ENCODE data around the gene MRC2. TPM values are rescaled to one million over a fixed set of nuclear protein-coding genes. Genes with fewer than 3 reads are reported as not detected.

The MRC2 gene
- total RNA-seq, 1 donor from 2014 or later, result 361 TPM

- H3K27ac Mint-ChIP-seq (ENCODE audit: unreplicated experiment), result no peak overlapping the region
- Histone ChIP-seq H3K4me3 (ENCODE audit: insufficient read depth, low read depth, low read length) (no peak overlapping the region), H3K27ac (ENCODE audit: low read depth, low read length) (no peak overlapping the region), H3K79me2 (ENCODE audit: insufficient read depth, low read length) (no peaks in the 10 kb centered on the region), H4K20me1 (ENCODE audit: insufficient read depth, low read length) (peaks cover 45% of the 10 kb centered on the region), H3K4me1 (ENCODE audit: insufficient read depth, low read length) (peaks cover 14% of the 10 kb centered on the region), H3K9me3 (ENCODE audit: insufficient read depth, low read depth, low read length) (no peaks in the 10 kb centered on the region), H3K27me3 (ENCODE audit: insufficient read depth, low read length) (no peaks in the 10 kb centered on the region), H3K36me3 (ENCODE audit: insufficient read depth, low read length) (peaks cover 16% of the 10 kb centered on the region), H3K9ac (ENCODE audit: low read length) (no peak overlapping the region), H2AFZ (ENCODE audit: low read depth, low read length) (no peak overlapping the region), H3K4me2 (ENCODE audit: low read length) (no peak overlapping the region)
- no peak overlapping the region for H3K4me3 Mint-ChIP-seq (ENCODE audit: unreplicated experiment)
- TF ChIP-seq, protein P1, sequence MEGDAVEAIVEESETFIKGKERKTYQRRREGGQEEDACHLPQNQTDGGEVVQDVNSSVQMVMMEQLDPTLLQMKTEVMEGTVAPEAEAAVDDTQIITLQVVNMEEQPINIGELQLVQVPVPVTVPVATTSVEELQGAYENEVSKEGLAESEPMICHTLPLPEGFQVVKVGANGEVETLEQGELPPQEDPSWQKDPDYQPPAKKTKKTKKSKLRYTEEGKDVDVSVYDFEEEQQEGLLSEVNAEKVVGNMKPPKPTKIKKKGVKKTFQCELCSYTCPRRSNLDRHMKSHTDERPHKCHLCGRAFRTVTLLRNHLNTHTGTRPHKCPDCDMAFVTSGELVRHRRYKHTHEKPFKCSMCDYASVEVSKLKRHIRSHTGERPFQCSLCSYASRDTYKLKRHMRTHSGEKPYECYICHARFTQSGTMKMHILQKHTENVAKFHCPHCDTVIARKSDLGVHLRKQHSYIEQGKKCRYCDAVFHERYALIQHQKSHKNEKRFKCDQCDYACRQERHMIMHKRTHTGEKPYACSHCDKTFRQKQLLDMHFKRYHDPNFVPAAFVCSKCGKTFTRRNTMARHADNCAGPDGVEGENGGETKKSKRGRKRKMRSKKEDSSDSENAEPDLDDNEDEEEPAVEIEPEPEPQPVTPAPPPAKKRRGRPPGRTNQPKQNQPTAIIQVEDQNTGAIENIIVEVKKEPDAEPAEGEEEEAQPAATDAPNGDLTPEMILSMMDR (IDR thresholded peaks at IDR 0.05; ENCODE audit: insufficient read depth, low read depth, low read length), result no peak
- no peak for TF ChIP-seq EZH2 (IDR thresholded peaks at IDR 0.05; ENCODE audit: insufficient read depth, low read length)
- H3K27me3 Mint-ChIP-seq (ENCODE audit: low read depth, unreplicated experiment), result no peaks in the 10 kb centered on the region
- FAIRE-seq, result no peak
- DNase-seq (ENCODE audit: low read depth), result no peak
- peaks cover 16% of the 10 kb centered on the region for H3K36me3 Mint-ChIP-seq (ENCODE audit: low read depth, unreplicated experiment)
- no peaks in the 10 kb centered on the region for H3K9me3 Mint-ChIP-seq (ENCODE audit: unreplicated experiment)
- H3K4me1 Mint-ChIP-seq (ENCODE audit: low read depth, unreplicated experiment), result peaks cover 15% of the 10 kb centered on the region
Observed at GRCh38 chr17:62692159-62692651, 64.7 kb downstream of the MRC2 start.

DNA sequence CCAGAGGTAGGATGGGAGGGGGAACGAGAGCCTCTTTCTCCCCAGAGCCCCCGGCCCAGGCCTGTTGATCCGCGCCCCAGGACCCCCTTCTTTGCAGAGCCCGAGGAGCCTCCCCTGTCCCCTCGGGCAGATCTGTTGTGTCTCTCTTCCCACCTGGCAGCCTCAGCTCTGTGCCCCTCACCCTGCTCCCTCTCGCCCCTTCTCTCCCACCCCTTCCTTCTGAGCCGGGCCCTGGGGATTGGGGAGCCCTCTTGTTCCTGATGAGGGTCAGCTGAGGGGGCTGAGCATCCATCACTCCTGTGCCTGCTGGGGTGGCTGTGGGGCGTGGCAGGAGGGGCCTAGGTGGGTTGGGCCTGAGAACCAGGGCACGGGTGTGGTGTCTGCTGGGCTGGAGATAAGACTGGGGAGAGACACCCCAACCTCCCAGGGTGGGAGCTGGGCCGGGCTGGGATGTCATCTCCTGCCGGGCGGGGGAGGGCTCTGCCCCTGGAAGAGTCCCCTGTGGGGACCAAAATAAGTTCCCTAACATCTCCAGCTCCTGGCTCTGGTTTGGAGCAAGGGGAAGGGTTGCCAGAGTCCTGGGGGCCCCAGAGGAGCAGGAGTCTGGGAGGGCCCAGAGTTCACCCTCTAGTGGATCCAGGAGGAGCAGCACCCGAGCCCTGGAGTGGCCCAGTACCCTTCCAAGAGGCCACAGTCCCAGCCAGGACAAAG lies 65.4 kb downstream of the MRC2 start:
- H3K27me3 ChIP-seq (ENCODE audit: insufficient read depth, low read length), result no peaks in the 10 kb centered on the region
- no peaks in the 10 kb centered on the region for H3K27me3 Mint-ChIP-seq (ENCODE audit: low read depth, unreplicated experiment)
- H3K27ac Mint-ChIP-seq (ENCODE audit: unreplicated experiment), result no peak overlapping the region
- no peak overlapping the region for H2AFZ ChIP-seq (ENCODE audit: low read depth, low read length)
- FAIRE-seq (no peak), DNase-seq (ENCODE audit: low read depth) (no peak)
- H3K4me1 Mint-ChIP-seq (ENCODE audit: low read depth, unreplicated experiment), result peaks cover 15% of the 10 kb centered on the region
- H3K79me2 ChIP-seq (ENCODE audit: insufficient read depth, low read length), result no peaks in the 10 kb centered on the region
- H3K4me3 Mint-ChIP-seq (ENCODE audit: unreplicated experiment), result no peak overlapping the region
- H3K36me3 ChIP-seq (ENCODE audit: insufficient read depth, low read length), result peaks cover 16% of the 10 kb centered on the region
- H3K9me3 ChIP-seq (ENCODE audit: insufficient read depth, low read depth, low read length), result no peaks in the 10 kb centered on the region
- peaks cover 45% of the 10 kb centered on the region for H4K20me1 ChIP-seq (ENCODE audit: insufficient read depth, low read length)
- H3K36me3 Mint-ChIP-seq (ENCODE audit: low read depth, unreplicated experiment), result peaks cover 16% of the 10 kb centered on the region
- peaks cover 14% of the 10 kb centered on the region for H3K4me1 ChIP-seq (ENCODE audit: insufficient read depth, low read length)
- TF ChIP-seq EZH2 (IDR thresholded peaks at IDR 0.05; ENCODE audit: insufficient read depth, low read length), result no peak
- TF ChIP-seq, protein P1 (IDR thresholded peaks at IDR 0.05; ENCODE audit: insufficient read depth, low read depth, low read length), result peak; percentile 19
- no peaks in the 10 kb centered on the region for H3K9me3 Mint-ChIP-seq (ENCODE audit: unreplicated experiment)
- H3K4me3 ChIP-seq (ENCODE audit: insufficient read depth, low read depth, low read length), result no peak overlapping the region
- no peak overlapping the region for H3K4me2 ChIP-seq (ENCODE audit: low read length)
- no peak overlapping the region for H3K27ac ChIP-seq (ENCODE audit: low read depth, low read length)
- H3K9ac ChIP-seq (ENCODE audit: low read length), result no peak overlapping the region
